WTC11 (cell line): ENCODE results near the gene P3H2. TPM values are rescaled to one million over a fixed set of nuclear protein-coding genes. Genes with fewer than 3 reads are reported as not detected.

Source experiments
- ATAC-seq: fragments of 200-7000 bp; cut with Tn5 transposase; 2 replicates; pipeline ENCODE4 v1.10.0; 2021; ENCODE audit warnings: mild to moderate bottlenecking, moderate library complexity
- Bru-seq: library from RNA; stranded (reverse); fragments of 400-500 nt; gene quantifications from one replicate; lab custom pipeline; 2021; lab: Mats Ljungman, UMichigan
- CTCF ChIA-PET: fragments of 300-600 bp; sonication (Branson Sonifier 250); formaldehyde crosslinking; loops from one replicate; lab custom pipeline; 2021; ENCODE audit warnings: antibody characterized with exemption; lab: Charles Lee
- POLR2A ChIA-PET: fragments of 350-600 bp; sonication (Branson Sonifier 250); formaldehyde crosslinking; loops from one replicate; lab custom pipeline; 2021; ENCODE audit warnings: antibody characterized with exemption; lab: Charles Lee
- DNase-seq: peaks from one replicate; pipeline ENCODE4 v3.0.0; 2021; ENCODE audit warnings: low spot score
- H3K27ac Mint-ChIP-seq: 2 replicates; pipeline ENCODE4 v1.8.0; 2021; ENCODE audit warnings: mixed read lengths
- H3K27me3 Mint-ChIP-seq: 2 replicates; pipeline ENCODE4 v1.8.0; 2021; ENCODE audit warnings: low read depth, mild to moderate bottlenecking, moderate library complexity, mixed read lengths
- H3K36me3 Mint-ChIP-seq: 2 replicates; pipeline ENCODE4 v1.8.0; 2021; ENCODE audit warnings: mixed read lengths
- H3K4me1 Mint-ChIP-seq: 2 replicates; pipeline ENCODE4 v1.8.0; 2022; ENCODE audit warnings: mixed read lengths
- H3K4me3 Mint-ChIP-seq: 2 replicates; pipeline ENCODE4 v1.8.0; 2021; ENCODE audit warnings: mild to moderate bottlenecking, moderate library complexity, mixed read lengths
- H3K9me3 Mint-ChIP-seq: 2 replicates; pipeline ENCODE4 v1.8.0; 2021; ENCODE audit warnings: mixed read lengths
- NR1H2 ChIP-seq: sonication (generic); formaldehyde crosslinking; IDR thresholded peaks from 2 replicates; pipeline ENCODE4 v1.9.0; 2021; ENCODE audit warnings: mild to moderate bottlenecking, moderate library complexity, missing genetic modification reagents
- RELA ChIP-seq: sonication (generic); formaldehyde crosslinking; IDR thresholded peaks from 2 replicates; pipeline ENCODE4 v1.8.1; 2022; ENCODE audit warnings: missing genetic modification reagents, mild to moderate bottlenecking, borderline replicate concordance
- TEAD4 ChIP-seq: sonication (generic); formaldehyde crosslinking; IDR thresholded peaks from 2 replicates; pipeline ENCODE4 v1.8.0; 2022; ENCODE audit warnings: mild to moderate bottlenecking, missing genetic modification reagents
- ZBTB21 ChIP-seq: sonication (generic); formaldehyde crosslinking; IDR thresholded peaks from 2 replicates; pipeline ENCODE4 v1.8.1; 2023; ENCODE audit warnings: mild to moderate bottlenecking, missing genetic modification reagents, borderline replicate concordance
- ZNF138 ChIP-seq: sonication (generic); formaldehyde crosslinking; conservative IDR thresholded peaks from 2 replicates; pipeline ENCODE4 v1.8.1; 2022; ENCODE audit warnings: mild to moderate bottlenecking, moderate library complexity, missing genetic modification reagents
- ZNF219 ChIP-seq: sonication (generic); formaldehyde crosslinking; IDR thresholded peaks from 2 replicates; pipeline ENCODE4 v1.8.0; 2023; ENCODE audit warnings: missing genetic modification reagents, mild to moderate bottlenecking, borderline replicate concordance
- ZNF232 ChIP-seq: sonication (generic); formaldehyde crosslinking; IDR thresholded peaks from 2 replicates; pipeline ENCODE4 v1.8.0; 2022; ENCODE audit warnings: mild to moderate bottlenecking, missing genetic modification reagents
- ZNF263 ChIP-seq: sonication (generic); formaldehyde crosslinking; IDR thresholded peaks from 2 replicates; pipeline ENCODE4 v1.8.1; 2022; ENCODE audit warnings: low read depth, mild to moderate bottlenecking, moderate library complexity, missing genetic modification reagents
- ZNF416 ChIP-seq: fragments of 250-450 bp; sonication (Bioruptor Pico); IDR thresholded peaks from 2 replicates; pipeline ENCODE4 v1.9.0; 2021; ENCODE audit warnings: mild to moderate bottlenecking, inconsistent platforms
- long read RNA-seq, 3 experiments: library from RNA in 1 of 3; library from capped mRNA in 1 of 3; library from polyadenylated mRNA in 1 of 3; unstranded in 2 of 3; stranded (forward) in 1 of 3; transcript quantifications; one replicate each; pipeline ENCODE4 v2.0.0, GENCODE V29; 2021
- total RNA-seq: library from RNA; stranded (reverse); gene quantifications from 3 replicates; pipeline ENCODE4 v1.2.3, GENCODE V29; 2021
- TF ChIP-seq, protein P1 (sequence below): sonication (generic); formaldehyde crosslinking; IDR thresholded peaks from 2 replicates; pipeline ENCODE4 v1.8.1; 2023; ENCODE audit warnings: mild to moderate bottlenecking, missing genetic modification reagents, moderate library complexity
- TF ChIP-seq, protein P2 (sequence below): sonication (generic); formaldehyde crosslinking; IDR thresholded peaks from 2 replicates; pipeline ENCODE4 v1.8.0; 2022; ENCODE audit warnings: mild to moderate bottlenecking, missing genetic modification reagents
- TF ChIP-seq, protein P3 (sequence below): sonication (generic); formaldehyde crosslinking; conservative IDR thresholded peaks from 2 replicates; pipeline ENCODE4 v1.8.1; 2023; ENCODE audit warnings: mild to moderate bottlenecking, low read depth, missing genetic modification reagents, moderate library complexity
- TF ChIP-seq, protein P4 (sequence below): sonication (generic); formaldehyde crosslinking; IDR thresholded peaks from 2 replicates; pipeline ENCODE4 v1.8.0; 2022; ENCODE audit warnings: mild to moderate bottlenecking, missing genetic modification reagents
- TF ChIP-seq, protein P5 (sequence below): fragments of 250-450 bp; sonication (Bioruptor Pico); conservative IDR thresholded peaks from 2 replicates; pipeline ENCODE4 v1.9.0; 2021; ENCODE audit warnings: mild to moderate bottlenecking
- TF ChIP-seq, protein P6 (sequence below): sonication (generic); formaldehyde crosslinking; IDR thresholded peaks from 2 replicates; pipeline ENCODE4 v1.8.1; 2022; ENCODE audit warnings: missing genetic modification reagents, borderline replicate concordance
- TF ChIP-seq, protein P7 (sequence below): sonication (generic); formaldehyde crosslinking; IDR thresholded peaks from 2 replicates; pipeline ENCODE4 v1.8.1; 2022; ENCODE audit warnings: low read depth, missing genetic modification reagents, borderline replicate concordance
- TF ChIP-seq, protein P8 (sequence below): sonication (generic); formaldehyde crosslinking; IDR thresholded peaks from 2 replicates; pipeline ENCODE4 v1.8.1; 2023; ENCODE audit warnings: mild to moderate bottlenecking, moderate library complexity, missing genetic modification reagents

Gene P3H2, protein sequence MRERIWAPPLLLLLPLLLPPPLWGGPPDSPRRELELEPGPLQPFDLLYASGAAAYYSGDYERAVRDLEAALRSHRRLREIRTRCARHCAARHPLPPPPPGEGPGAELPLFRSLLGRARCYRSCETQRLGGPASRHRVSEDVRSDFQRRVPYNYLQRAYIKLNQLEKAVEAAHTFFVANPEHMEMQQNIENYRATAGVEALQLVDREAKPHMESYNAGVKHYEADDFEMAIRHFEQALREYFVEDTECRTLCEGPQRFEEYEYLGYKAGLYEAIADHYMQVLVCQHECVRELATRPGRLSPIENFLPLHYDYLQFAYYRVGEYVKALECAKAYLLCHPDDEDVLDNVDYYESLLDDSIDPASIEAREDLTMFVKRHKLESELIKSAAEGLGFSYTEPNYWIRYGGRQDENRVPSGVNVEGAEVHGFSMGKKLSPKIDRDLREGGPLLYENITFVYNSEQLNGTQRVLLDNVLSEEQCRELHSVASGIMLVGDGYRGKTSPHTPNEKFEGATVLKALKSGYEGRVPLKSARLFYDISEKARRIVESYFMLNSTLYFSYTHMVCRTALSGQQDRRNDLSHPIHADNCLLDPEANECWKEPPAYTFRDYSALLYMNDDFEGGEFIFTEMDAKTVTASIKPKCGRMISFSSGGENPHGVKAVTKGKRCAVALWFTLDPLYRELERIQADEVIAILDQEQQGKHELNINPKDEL
- total RNA-seq = 29.4 to 39.9 TPM (median 36.2 TPM) in 3 replicates
- percentile 76 among the genes with signal in this experiment for Bru-seq, nascent RNA
- long read RNA-seq, experiment 1, transcript P3H2-201 (15 exons, 3,509 nt) = major isoform, 182 of 211 reads
- long read RNA-seq, experiment 1, partial matches to known transcripts = 16 of 211 reads
- long read RNA-seq, experiment 1, other reads (novel, unspliced or antisense) = 11 of 211 reads
- long read RNA-seq, experiment 2, transcript P3H2-201 (15 exons, 3,509 nt) = major isoform, 32 of 62 reads
- long read RNA-seq, experiment 2, partial matches to known transcripts = 9 of 62 reads
- long read RNA-seq, experiment 2, other reads (novel, unspliced or antisense) = 20 of 62 reads
- long read RNA-seq, experiment 3, partial matches to known transcripts = 0 of 1 reads
- long read RNA-seq, experiment 3, other reads (novel, unspliced or antisense) = 0 of 1 reads

DNA sequence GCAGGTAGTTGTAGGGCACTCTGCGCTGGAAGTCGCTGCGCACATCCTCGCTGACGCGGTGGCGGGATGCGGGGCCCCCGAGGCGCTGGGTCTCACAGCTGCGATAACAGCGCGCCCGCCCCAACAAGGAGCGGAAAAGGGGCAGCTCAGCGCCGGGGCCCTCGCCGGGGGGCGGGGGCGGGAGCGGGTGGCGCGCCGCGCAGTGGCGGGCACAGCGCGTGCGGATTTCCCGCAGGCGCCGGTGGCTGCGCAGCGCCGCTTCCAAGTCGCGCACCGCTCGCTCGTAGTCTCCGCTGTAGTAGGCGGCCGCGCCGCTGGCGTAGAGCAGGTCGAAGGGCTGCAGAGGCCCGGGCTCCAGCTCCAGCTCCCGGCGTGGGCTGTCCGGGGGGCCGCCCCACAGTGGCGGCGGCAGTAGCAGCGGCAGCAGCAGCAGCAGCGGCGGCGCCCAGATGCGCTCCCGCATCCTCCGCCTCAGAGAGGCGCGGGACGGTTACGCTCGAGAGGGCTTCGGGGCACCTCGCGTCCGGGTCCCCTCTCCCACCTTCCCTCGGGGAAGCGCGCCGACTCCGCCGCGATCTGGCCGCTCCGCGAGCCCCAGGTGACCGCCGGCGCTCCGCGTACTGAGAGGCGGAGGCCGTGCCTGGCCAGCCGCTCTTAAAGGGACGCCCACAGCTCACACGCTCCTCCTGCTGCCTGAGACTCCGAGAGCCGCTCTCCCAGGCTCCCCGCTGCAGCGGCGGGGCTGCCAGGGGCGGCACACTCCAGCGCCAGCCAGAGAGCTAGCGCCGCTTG, at the start of gene P3H2:
Gene P3H2, minus strand, starts transcription at position 629 of the 792 bp plus-strand sequence. Its CDS starts 166 bp downstream, at position 463.
- ChIA-PET POLR2A (interaction anchor here (0.6 to 1.3 kb wide), 6 partner anchors 10 to 159 kb away, joined by 3 to 4 read pairs (median 3); no protein-coding TSS in a partner anchor), CTCF (interaction anchor here (0.5 to 2.8 kb wide), 26 partner anchors 9 to 393 kb away, joined by 3 to 23 read pairs (median 4); partner anchors contain the start of genes CLDN1 and IL1RAP)
- no peaks in the 10 kb centered on the region for H3K9me3 Mint-ChIP-seq
- H3K27me3 Mint-ChIP-seq = peaks cover 26% of the 10 kb centered on the region
- DNase-seq (peak; percentile 84), ATAC-seq (peak; percentile 97)
- peak within 1 kb of the TSS; percentile 85 for H3K4me3 Mint-ChIP-seq
- peaks cover 61% of the 10 kb centered on the region for H3K4me1 Mint-ChIP-seq
- peaks cover 6% of the 10 kb centered on the region for H3K36me3 Mint-ChIP-seq
- no peak within 1 kb of the TSS; the same call in 1 of the 2 replicates for H3K27ac Mint-ChIP-seq
- TF ChIP-seq, protein P1, sequence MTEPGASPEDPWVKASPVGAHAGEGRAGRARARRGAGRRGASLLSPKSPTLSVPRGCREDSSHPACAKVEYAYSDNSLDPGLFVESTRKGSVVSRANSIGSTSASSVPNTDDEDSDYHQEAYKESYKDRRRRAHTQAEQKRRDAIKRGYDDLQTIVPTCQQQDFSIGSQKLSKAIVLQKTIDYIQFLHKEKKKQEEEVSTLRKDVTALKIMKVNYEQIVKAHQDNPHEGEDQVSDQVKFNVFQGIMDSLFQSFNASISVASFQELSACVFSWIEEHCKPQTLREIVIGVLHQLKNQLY (CRISPR knock-in tag) = no peak
- TF ChIP-seq RELA (CRISPR knock-in tag) (no peak), ZNF416 (CRISPR knock-in tag) (no peak), ZNF232 (CRISPR knock-in tag) (no peak), ZNF263 (0 out of 2 replicates have a peak, but pooled peaks have one; percentile 21), ZNF219 (peak; percentile 31; the same call in 1 of the 2 replicates), ZBTB21 (CRISPR knock-in tag) (0 out of 2 replicates have a peak, but pooled peaks have one; percentile 15), NR1H2 (no peak), TEAD4 (CRISPR knock-in tag) (0 out of 2 replicates have a peak, but pooled peaks have one; percentile 34), ZNF138 (CRISPR knock-in tag) (peak; percentile 65)
- TF ChIP-seq, protein P2, sequence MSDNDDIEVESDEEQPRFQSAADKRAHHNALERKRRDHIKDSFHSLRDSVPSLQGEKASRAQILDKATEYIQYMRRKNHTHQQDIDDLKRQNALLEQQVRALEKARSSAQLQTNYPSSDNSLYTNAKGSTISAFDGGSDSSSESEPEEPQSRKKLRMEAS (CRISPR knock-in tag) = peak; percentile 77
- TF ChIP-seq, protein P3, sequence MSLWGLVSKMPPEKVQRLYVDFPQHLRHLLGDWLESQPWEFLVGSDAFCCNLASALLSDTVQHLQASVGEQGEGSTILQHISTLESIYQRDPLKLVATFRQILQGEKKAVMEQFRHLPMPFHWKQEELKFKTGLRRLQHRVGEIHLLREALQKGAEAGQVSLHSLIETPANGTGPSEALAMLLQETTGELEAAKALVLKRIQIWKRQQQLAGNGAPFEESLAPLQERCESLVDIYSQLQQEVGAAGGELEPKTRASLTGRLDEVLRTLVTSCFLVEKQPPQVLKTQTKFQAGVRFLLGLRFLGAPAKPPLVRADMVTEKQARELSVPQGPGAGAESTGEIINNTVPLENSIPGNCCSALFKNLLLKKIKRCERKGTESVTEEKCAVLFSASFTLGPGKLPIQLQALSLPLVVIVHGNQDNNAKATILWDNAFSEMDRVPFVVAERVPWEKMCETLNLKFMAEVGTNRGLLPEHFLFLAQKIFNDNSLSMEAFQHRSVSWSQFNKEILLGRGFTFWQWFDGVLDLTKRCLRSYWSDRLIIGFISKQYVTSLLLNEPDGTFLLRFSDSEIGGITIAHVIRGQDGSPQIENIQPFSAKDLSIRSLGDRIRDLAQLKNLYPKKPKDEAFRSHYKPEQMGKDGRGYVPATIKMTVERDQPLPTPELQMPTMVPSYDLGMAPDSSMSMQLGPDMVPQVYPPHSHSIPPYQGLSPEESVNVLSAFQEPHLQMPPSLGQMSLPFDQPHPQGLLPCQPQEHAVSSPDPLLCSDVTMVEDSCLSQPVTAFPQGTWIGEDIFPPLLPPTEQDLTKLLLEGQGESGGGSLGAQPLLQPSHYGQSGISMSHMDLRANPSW (CRISPR knock-in tag) = no peak
- TF ChIP-seq, protein P4, sequence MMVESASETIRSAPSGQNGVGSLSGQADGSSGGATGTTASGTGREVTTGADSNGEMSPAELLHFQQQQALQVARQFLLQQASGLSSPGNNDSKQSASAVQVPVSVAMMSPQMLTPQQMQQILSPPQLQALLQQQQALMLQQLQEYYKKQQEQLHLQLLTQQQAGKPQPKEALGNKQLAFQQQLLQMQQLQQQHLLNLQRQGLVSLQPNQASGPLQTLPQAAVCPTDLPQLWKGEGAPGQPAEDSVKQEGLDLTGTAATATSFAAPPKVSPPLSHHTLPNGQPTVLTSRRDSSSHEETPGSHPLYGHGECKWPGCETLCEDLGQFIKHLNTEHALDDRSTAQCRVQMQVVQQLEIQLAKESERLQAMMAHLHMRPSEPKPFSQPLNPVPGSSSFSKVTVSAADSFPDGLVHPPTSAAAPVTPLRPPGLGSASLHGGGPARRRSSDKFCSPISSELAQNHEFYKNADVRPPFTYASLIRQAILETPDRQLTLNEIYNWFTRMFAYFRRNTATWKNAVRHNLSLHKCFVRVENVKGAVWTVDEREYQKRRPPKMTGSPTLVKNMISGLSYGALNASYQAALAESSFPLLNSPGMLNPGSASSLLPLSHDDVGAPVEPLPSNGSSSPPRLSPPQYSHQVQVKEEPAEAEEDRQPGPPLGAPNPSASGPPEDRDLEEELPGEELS (CRISPR knock-in tag) = peak; percentile 44; the same call in 1 of the 2 replicates
- TF ChIP-seq, protein P5, sequence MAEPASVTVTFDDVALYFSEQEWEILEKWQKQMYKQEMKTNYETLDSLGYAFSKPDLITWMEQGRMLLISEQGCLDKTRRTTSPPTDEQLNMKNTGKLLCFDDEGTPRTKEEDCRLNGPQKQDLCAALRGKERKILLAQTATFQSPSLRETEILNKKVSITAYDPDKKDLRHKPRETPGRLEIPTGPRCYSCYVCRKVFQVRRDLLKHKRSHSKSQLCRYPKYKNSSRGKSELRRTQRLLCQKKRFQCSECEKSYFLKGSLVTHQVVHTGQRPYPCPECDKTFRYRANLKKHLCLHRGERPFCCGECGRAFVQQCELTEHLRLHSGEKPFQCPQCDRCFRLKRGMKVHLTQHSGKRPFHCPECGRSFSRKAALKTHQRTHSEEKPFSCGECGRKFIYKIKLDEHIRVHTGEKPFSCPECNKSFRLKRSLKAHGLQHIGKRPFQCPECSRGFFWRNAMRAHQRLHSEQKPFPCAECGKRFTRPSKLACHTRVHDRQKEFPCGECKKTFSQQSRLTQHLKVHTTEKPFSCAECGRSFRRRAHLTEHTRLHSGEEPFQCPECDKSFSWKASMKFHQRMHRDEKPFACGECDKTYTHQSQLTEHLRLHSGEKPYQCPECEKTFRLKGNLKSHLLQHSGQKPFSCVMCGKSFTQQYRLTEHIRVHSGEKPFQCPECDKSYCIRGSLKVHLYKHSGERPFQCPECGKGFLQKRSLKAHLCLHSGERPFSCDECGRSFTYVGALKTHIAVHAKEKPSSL (CRISPR knock-in tag) = no peak
- TF ChIP-seq, protein P6, sequence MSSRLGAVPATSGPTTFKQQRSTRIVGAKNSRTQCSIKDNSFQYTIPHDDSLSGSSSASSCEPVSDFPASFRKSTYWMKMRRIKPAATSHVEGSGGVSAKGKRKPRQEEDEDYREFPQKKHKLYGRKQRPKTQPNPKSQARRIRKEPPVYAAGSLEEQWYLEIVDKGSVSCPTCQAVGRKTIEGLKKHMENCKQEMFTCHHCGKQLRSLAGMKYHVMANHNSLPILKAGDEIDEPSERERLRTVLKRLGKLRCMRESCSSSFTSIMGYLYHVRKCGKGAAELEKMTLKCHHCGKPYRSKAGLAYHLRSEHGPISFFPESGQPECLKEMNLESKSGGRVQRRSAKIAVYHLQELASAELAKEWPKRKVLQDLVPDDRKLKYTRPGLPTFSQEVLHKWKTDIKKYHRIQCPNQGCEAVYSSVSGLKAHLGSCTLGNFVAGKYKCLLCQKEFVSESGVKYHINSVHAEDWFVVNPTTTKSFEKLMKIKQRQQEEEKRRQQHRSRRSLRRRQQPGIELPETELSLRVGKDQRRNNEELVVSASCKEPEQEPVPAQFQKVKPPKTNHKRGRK = no peak
- TF ChIP-seq, protein P7, sequence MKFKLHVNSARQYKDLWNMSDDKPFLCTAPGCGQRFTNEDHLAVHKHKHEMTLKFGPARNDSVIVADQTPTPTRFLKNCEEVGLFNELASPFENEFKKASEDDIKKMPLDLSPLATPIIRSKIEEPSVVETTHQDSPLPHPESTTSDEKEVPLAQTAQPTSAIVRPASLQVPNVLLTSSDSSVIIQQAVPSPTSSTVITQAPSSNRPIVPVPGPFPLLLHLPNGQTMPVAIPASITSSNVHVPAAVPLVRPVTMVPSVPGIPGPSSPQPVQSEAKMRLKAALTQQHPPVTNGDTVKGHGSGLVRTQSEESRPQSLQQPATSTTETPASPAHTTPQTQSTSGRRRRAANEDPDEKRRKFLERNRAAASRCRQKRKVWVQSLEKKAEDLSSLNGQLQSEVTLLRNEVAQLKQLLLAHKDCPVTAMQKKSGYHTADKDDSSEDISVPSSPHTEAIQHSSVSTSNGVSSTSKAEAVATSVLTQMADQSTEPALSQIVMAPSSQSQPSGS (CRISPR knock-in tag) = no peak
- TF ChIP-seq, protein P8, sequence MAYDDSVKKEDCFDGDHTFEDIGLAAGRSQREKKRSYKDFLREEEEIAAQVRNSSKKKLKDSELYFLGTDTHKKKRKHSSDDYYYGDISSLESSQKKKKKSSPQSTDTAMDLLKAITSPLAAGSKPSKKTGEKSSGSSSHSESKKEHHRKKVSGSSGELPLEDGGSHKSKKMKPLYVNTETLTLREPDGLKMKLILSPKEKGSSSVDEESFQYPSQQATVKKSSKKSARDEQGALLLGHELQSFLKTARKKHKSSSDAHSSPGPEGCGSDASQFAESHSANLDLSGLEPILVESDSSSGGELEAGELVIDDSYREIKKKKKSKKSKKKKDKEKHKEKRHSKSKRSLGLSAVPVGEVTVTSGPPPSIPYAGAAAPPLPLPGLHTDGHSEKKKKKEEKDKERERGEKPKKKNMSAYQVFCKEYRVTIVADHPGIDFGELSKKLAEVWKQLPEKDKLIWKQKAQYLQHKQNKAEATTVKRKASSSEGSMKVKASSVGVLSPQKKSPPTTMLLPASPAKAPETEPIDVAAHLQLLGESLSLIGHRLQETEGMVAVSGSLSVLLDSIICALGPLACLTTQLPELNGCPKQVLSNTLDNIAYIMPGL (CRISPR knock-in tag) = peak; percentile 97
